ENCODE data around the gene HOXA3. TPM values are rescaled to one million over a fixed set of nuclear protein-coding genes. Genes with fewer than 3 reads are reported as not detected.

The HOXA3 gene
- total and polyA plus RNA-seq, 2 of the 13 experiments (the other 11 are each of a cell fraction or from before 2014, with no cell fraction given) = 2.9 to 4.6 TPM

DNA sequence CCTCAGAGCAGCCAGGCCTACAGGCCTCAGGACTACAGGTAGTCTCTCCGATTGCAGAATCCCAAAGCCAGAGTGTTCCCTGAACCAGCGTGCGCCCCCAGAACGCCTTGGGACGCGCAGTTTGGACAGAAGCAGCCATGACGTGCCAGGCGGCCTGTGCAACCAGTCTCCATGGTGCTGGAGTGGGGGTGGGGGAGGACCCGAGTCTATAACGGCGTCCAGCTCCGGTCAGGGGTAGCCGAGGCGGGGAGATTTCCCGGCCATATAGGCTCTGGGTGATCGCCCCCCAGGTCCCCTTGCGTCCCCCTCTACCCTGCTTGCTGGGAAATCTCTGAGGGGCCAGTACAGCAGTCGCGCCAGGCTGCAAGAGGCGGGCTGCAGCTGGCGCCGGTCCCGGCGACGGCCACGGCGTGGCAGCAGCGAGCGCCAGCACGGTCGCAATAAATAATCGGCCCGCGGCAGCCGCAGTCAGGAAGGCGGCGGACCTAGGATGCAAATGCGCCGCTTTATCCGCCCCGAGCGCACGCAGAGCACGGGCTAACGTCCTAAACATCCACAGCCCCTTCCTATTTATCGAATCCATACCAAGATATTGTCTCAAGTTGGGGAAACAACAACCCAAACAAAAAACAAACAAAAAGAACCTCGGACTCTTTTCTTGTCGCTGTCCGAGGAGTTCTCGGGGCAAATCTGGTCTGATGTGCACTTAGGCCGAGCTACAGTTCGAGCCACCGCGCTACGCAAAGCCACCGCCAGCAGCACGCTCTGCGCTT is 1.6 kb downstream of the HOXA3 start (continued):
- no peak for TF ChIP-seq HDAC6 (IDR thresholded peaks at IDR 0.05; ENCODE audit: low read depth, low read length)
- 0 out of 2 replicates have a peak, but pooled peaks have one; percentile 18 for TF ChIP-seq KLF6 (CRISPR knock-in tag; IDR thresholded peaks at IDR 0.05)
- TF ChIP-seq PAWR (CRISPR knock-in tag; IDR thresholded peaks at IDR 0.05; ENCODE audit: borderline replicate concordance) = no peak
- peak; percentile 92 for TF ChIP-seq ZFY (CRISPR knock-in tag; IDR thresholded peaks at IDR 0.05)
- TF ChIP-seq SYNCRIP (IDR thresholded peaks at IDR 0.05; ENCODE audit: insufficient read depth, low read depth, low read length) = no peak
- TF ChIP-seq, protein P1, sequence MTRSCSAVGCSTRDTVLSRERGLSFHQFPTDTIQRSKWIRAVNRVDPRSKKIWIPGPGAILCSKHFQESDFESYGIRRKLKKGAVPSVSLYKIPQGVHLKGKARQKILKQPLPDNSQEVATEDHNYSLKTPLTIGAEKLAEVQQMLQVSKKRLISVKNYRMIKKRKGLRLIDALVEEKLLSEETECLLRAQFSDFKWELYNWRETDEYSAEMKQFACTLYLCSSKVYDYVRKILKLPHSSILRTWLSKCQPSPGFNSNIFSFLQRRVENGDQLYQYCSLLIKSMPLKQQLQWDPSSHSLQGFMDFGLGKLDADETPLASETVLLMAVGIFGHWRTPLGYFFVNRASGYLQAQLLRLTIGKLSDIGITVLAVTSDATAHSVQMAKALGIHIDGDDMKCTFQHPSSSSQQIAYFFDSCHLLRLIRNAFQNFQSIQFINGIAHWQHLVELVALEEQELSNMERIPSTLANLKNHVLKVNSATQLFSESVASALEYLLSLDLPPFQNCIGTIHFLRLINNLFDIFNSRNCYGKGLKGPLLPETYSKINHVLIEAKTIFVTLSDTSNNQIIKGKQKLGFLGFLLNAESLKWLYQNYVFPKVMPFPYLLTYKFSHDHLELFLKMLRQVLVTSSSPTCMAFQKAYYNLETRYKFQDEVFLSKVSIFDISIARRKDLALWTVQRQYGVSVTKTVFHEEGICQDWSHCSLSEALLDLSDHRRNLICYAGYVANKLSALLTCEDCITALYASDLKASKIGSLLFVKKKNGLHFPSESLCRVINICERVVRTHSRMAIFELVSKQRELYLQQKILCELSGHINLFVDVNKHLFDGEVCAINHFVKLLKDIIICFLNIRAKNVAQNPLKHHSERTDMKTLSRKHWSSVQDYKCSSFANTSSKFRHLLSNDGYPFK (CRISPR knock-in tag; IDR thresholded peaks at IDR 0.05; ENCODE audit: borderline replicate concordance) = 0 out of 2 replicates have a peak, but pooled peaks have one; percentile 23
- TF ChIP-seq, protein P2, sequence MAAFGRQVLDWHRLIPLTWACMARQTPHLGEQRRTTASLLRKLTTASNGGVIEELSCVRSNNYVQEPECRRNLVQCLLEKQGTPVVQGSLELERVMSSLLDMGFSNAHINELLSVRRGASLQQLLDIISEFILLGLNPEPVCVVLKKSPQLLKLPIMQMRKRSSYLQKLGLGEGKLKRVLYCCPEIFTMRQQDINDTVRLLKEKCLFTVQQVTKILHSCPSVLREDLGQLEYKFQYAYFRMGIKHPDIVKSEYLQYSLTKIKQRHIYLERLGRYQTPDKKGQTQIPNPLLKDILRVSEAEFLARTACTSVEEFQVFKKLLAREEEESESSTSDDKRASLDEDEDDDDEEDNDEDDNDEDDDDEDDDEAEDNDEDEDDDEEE (CRISPR knock-in tag; IDR thresholded peaks at IDR 0.05) = peak; percentile 37; the same call in 1 of the 2 replicates
- TF ChIP-seq, protein P3, sequence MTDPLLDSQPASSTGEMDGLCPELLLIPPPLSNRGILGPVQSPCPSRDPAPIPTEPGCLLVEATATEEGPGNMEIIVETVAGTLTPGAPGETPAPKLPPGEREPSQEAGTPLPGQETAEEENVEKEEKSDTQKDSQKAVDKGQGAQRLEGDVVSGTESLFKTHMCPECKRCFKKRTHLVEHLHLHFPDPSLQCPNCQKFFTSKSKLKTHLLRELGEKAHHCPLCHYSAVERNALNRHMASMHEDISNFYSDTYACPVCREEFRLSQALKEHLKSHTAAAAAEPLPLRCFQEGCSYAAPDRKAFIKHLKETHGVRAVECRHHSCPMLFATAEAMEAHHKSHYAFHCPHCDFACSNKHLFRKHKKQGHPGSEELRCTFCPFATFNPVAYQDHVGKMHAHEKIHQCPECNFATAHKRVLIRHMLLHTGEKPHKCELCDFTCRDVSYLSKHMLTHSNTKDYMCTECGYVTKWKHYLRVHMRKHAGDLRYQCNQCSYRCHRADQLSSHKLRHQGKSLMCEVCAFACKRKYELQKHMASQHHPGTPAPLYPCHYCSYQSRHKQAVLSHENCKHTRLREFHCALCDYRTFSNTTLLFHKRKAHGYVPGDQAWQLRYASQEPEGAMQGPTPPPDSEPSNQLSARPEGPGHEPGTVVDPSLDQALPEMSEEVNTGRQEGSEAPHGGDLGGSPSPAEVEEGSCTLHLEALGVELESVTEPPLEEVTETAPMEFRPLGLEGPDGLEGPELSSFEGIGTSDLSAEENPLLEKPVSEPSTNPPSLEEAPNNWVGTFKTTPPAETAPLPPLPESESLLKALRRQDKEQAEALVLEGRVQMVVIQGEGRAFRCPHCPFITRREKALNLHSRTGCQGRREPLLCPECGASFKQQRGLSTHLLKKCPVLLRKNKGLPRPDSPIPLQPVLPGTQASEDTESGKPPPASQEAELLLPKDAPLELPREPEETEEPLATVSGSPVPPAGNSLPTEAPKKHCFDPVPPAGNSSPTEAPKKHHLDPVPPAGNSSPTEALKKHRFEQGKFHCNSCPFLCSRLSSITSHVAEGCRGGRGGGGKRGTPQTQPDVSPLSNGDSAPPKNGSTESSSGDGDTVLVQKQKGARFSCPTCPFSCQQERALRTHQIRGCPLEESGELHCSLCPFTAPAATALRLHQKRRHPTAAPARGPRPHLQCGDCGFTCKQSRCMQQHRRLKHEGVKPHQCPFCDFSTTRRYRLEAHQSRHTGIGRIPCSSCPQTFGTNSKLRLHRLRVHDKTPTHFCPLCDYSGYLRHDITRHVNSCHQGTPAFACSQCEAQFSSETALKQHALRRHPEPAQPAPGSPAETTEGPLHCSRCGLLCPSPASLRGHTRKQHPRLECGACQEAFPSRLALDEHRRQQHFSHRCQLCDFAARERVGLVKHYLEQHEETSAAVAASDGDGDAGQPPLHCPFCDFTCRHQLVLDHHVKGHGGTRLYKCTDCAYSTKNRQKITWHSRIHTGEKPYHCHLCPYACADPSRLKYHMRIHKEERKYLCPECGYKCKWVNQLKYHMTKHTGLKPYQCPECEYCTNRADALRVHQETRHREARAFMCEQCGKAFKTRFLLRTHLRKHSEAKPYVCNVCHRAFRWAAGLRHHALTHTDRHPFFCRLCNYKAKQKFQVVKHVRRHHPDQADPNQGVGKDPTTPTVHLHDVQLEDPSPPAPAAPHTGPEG (CRISPR knock-in tag; IDR thresholded peaks at IDR 0.05) = no peak
- no peak for TF ChIP-seq NFIB (CRISPR knock-in tag; IDR thresholded peaks at IDR 0.05; ENCODE audit: borderline replicate concordance)
- no peak for TF ChIP-seq MEIS2 (CRISPR knock-in tag; IDR thresholded peaks at IDR 0.05)
- no peak for TF ChIP-seq KLF13 (CRISPR knock-in tag; IDR thresholded peaks at IDR 0.05)
- TF ChIP-seq, protein P4, sequence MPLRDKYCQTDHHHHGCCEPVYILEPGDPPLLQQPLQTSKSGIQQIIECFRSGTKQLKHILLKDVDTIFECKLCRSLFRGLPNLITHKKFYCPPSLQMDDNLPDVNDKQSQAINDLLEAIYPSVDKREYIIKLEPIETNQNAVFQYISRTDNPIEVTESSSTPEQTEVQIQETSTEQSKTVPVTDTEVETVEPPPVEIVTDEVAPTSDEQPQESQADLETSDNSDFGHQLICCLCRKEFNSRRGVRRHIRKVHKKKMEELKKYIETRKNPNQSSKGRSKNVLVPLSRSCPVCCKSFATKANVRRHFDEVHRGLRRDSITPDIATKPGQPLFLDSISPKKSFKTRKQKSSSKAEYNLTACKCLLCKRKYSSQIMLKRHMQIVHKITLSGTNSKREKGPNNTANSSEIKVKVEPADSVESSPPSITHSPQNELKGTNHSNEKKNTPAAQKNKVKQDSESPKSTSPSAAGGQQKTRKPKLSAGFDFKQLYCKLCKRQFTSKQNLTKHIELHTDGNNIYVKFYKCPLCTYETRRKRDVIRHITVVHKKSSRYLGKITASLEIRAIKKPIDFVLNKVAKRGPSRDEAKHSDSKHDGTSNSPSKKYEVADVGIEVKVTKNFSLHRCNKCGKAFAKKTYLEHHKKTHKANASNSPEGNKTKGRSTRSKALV (CRISPR knock-in tag; IDR thresholded peaks at IDR 0.05) = peak; percentile 85
- TF ChIP-seq, protein P5, sequence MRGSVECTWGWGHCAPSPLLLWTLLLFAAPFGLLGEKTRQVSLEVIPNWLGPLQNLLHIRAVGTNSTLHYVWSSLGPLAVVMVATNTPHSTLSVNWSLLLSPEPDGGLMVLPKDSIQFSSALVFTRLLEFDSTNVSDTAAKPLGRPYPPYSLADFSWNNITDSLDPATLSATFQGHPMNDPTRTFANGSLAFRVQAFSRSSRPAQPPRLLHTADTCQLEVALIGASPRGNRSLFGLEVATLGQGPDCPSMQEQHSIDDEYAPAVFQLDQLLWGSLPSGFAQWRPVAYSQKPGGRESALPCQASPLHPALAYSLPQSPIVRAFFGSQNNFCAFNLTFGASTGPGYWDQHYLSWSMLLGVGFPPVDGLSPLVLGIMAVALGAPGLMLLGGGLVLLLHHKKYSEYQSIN (CRISPR knock-in tag; IDR thresholded peaks at IDR 0.05; ENCODE audit: borderline replicate concordance) = no peak
- TF ChIP-seq ZNF225 (CRISPR knock-in tag; IDR thresholded peaks at IDR 0.05) = 0 out of 2 replicates have a peak, but pooled peaks have one; percentile 22
- TF ChIP-seq KAT8 (CRISPR knock-in tag; IDR thresholded peaks at IDR 0.05) = 0 out of 2 replicates have a peak, but pooled peaks have one; percentile 22

Data from HepG2 (cell line).